ENCODE data around the gene CNTNAP2.

Gene CNTNAP2

GRCh38 chr7:147405621-147406020 lies 1289.0 kb downstream of the CNTNAP2 start:
- ATAC-seq (no peak), DNase-seq (no peak)

GRCh38 chr7:147406521-147407135 lies 1290.0 kb downstream of the CNTNAP2 start:
- no peak for DNase-seq

GRCh38 chr7:147411096-147411495 lies 1294.5 kb downstream of the CNTNAP2 start:
- DNase-seq (no peak), ATAC-seq (no peak)

More at GRCh38 chr7:147406521-147407135, 1290.0 kb downstream of the CNTNAP2 start:
- no peak for ATAC-seq

DNA sequence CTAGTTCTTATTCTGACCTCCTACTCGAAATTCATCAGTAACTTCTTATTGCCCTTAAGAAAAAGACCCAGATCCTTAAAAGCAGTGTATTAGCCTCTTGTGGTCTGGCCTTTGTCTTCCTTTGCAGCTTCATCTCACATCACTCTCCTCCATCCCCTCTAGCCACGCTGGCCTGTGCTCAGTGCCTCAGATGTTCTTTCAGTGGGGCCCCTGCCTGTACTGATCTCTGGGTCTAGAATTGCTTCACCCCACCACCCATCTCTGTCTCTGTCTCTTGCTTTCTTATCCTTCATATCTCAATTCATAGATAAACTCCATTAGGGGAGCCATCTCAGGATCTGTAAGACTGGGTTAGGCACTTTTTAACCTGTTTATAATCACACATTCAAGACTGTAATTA lies 1295.5 kb downstream of the CNTNAP2 start:
- ATAC-seq: no peak
- DNase-seq: no peak

- DNase-seq (no peak), ATAC-seq (no peak)
These were observed 1296.4 kb downstream of the CNTNAP2 start for GRCh38 chr7:147412782-147413556.

GRCh38 chr7:147413557-147413870 lies 1296.9 kb downstream of the CNTNAP2 start:
- DNase-seq (no peak), ATAC-seq (no peak)

DNA sequence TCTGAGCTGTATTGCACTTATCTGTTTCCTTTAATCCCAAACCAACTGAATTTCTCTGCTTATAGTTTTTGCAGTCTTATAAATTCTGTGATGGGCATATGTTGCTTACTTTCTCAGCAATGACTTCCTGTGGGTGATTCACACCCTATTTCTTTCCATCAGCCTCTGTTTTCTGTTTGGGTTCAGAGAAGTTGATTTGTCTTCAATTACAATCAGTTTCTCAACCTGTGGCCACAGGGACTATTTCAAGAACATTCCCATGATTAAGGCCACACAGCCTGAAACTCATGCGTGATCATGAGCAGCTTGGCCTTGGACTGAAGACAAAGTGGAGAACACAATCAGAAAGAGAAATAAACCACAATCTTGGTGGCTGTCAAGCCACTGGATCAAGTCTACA lies 1299.4 kb downstream of the CNTNAP2 start:
- ATAC-seq (no peak), DNase-seq (no peak)

DNA sequence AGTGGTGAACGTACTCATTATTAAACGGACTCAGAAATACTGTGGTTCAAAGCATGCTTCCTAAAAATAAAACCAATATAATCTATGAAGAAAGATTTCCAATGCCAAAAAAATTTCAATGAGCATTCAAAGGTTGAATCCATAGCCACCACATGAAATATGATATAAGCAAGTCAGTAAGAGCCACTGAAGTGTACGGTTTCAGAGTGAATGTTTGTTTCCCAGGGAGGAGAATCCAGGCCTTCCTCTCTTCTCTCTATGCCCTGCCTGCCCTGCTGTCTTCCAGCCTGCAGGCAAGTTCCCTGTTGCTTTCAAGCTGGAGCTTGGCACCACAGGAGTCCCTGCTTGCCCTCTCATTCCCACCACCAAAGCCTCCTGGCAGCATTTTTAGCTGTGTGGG lies 1302.4 kb downstream of the CNTNAP2 start:
- ATAC-seq (no peak), DNase-seq (no peak)

GRCh38 chr7:147423875-147424274 lies 1307.3 kb downstream of the CNTNAP2 start:
- ATAC-seq: no peak
- no peak for DNase-seq

GRCh38 chr7:147428075-147428474 lies 1311.5 kb downstream of the CNTNAP2 start:
- no peak for ATAC-seq
- DNase-seq: no peak

GRCh38 chr7:147429961-147430360 lies 1313.4 kb downstream of the CNTNAP2 start:
- no peak for DNase-seq
- ATAC-seq: no peak

DNA sequence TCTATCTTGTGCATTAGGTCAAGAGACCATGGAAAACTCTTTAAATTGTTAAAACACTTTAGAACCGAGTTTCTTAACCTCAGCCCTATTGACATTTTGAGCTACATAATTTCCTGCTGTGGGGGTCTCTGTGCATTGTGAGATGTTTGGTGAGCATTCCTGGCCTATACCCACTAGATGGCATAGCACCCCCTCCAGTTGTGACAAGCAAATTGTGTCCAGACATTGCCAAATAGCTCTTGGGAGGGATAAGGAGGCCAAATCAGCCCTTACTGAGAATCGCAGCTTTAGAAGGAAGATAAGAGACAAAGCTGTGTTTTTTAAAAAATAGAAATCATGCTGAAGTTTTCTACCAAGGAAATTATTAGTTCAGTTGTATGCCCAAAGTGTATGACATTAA lies 1315.5 kb downstream of the CNTNAP2 start:
- no peak for DNase-seq
- ATAC-seq: no peak

DNA sequence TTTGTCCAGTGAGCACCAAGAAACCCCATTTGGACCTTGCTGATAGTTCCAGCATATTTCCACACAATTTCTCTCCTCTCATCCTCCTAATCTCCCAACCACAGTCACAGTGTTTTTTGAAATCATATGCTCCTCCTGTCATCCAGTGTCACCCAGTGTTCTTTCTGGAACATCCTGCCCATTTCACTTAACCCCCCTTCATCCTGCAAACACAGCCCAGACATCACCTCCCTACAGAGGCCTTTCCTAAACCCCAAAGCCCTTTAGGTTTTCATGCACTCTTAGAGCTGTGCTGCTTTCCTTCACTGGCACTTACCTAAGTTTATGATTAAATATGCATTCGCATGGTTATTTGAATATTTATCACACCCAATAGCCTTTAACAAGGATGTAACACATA lies 1316.0 kb downstream of the CNTNAP2 start:
- DNase-seq (no peak), ATAC-seq (no peak)

DNA sequence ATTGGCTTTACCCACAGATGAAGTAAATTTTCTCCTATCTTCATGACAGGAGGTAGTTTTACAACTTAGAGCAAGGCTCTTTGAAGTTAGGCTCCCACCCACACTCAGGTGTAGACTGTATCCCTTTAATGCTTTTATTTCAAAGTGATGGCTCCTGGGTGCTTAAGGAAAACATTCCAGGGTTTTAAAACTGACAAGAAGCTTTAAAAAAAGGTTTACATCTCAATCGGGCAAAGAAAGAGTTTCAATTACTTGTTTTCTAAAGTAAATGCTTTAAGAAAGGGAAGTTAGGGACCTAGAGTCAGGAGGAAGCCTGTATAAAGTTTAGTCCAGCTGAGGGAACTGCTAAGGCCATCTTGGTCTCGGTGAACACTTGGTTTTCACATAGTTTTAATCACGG lies 1320.1 kb downstream of the CNTNAP2 start:
- DNase-seq: no peak
- no peak for ATAC-seq

GRCh38 chr7:147438216-147438615 lies 1321.6 kb downstream of the CNTNAP2 start:
- ATAC-seq (no peak), DNase-seq (no peak)

- ATAC-seq (no peak), DNase-seq (no peak)
These were observed 1327.3 kb downstream of the CNTNAP2 start for GRCh38 chr7:147443942-147444341.

DNA sequence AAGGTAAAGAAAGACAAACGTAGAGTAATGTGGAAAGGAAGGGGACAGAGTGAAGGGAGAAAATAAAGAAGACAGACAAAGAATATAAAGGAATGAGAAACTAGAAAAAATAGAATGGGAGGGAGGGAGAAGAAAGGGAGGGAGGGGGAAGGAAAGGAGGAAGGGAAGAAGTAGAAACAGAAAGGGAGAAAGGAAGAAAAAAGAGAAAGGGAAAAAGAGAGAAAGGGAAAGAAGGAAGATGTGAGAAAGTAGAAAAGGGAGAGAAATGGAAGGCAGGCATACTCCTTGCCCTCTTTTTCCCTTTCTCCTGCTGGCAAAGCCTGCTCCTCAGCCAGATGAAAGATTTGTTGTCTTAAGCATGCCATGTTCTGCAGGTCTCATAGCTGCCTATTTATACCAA lies 1336.2 kb downstream of the CNTNAP2 start:
- DNase-seq: no peak
- no peak for ATAC-seq

GRCh38 chr7:147465223-147465622 lies 1348.6 kb downstream of the CNTNAP2 start:
- ATAC-seq: no peak
- DNase-seq: no peak

- no peak for ATAC-seq
These were observed 1356.0 kb downstream of the CNTNAP2 start for GRCh38 chr7:147472556-147472955.

GRCh38 chr7:147474862-147475261 lies 1358.3 kb downstream of the CNTNAP2 start:
- DNase-seq: no peak
- ATAC-seq: no peak

More at GRCh38 chr7:147472556-147472955, 1356.0 kb downstream of the CNTNAP2 start:
- DNase-seq: no peak

DNA sequence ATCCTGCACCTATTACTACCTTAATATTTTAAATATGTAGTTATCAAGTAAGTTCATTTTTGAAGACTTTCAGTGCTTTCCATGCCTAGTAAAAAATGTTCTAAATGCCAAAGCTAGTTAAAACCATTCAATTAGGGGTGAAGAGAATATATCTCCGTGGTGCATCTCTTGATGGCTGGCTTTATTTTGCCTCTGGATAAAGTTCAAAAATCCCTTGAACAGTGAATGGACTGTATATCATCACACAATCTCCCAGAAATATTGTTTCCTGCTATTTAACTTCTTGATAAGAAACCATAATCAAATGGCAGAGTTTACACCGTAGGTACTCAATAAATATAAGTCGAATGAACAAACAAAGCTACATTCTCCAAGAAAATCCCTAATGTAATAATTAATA lies 1360.9 kb downstream of the CNTNAP2 start:
- no peak for DNase-seq
- no peak for ATAC-seq

GRCh38 chr7:147478796-147479195 lies 1362.2 kb downstream of the CNTNAP2 start:
- no peak for DNase-seq
- ATAC-seq: no peak

GRCh38 chr7:147483634-147484292 lies 1367.2 kb downstream of the CNTNAP2 start:
- no peak for DNase-seq
- no peak for ATAC-seq
